ENCODE measurements around the gene AP2B1.

AP2B1 gene

DNA sequence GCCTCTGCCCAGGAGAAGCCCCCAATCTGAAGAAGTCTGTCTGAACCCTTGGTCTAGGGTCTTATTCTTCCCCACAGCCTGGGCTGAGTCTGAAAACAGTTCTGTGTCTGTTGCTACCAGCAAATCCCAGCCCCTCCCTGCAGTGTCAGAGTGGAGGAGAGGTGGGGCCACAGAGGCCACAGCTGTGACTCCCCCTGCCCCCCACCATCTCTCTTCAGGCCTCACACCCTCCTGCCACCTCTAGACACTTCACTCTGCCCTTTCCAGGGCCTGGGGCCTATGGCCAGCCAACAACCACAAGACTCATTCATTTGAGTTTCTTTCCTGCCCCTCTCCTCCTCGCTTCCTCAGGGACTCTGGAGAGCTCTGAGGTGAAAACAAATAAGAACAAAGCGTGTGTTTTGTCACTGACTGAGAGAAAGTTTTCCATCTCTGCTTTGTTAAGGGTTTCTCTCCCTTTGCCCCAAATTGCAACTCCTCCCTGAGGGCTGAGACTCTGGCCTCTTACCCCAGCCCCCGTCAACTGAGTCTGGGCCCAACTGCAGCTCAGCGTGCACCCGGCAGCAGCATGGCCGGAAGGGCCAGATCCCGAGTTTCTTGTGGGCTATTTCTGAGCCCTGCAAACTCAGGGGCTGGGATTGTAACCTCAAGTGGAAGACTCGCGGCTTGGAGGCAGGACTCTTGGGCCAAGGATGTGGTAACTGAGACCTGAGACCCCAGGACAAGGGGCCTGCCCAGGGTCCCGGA is 186.7 kb downstream of the AP2B1 start:
- DNase-seq (ENCODE audit: low read depth) = no peak

DNA sequence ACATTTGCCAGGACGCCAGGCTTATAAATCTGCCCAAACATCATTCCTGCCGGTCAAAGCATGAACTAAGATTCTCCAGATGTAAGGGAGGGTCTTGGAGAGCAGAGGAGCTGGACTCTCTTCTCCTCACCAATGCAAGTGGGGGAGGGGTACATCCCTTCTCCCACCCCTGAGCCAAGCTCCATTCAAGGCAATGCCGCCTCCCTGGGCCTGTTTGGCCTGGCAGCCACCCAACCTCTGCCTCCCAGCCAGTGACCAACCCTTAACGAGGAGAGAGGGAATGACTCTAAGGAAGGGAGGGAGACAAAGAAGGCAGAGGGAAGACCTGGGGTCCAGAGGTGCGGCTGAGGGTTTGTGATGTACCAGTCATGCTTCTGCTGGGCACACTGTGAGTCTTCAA is 187.4 kb downstream of the AP2B1 start:
- peak; percentile 63 for DNase-seq (ENCODE audit: low read depth)

DNA sequence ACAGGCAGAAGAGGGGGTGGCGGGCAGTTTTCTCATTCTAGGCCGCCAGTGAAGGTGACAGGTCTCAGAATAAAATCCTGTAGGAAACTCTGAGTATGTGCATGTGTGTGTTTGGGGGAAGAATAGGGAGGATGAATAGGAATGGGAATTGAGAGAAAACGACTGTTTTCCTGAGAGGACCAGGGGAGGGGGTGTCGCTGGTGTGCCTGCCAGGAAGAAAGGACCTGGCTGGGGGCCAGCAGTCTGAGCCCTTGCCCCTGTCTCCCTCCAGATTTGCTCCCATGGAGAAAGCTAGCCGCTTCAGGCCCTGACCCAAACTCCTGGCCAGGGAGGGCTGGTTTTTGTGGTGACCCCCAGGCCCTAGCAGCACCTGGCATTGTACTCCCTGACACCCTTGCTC is 187.9 kb downstream of the AP2B1 start:
- DNase-seq (ENCODE audit: low read depth) = no peak

DNA sequence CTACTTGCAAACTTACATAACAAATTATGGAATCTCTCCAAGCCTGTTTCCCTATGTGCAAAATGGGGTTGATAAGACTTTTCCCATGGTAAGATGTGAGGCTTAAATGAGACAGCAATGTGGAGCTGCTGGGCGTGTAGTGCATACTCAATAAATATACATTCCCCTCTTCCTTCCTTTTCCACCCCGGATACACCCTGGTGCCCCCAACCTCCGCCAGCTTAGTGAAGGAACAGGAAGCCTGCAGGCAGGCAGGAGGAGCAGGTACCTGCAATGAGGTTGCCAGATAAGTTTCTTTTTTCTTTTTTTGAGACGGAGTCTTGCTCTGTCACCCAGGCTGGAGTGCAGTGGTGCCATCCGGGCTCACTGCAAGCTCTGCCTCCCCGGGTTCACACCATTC is 188.5 kb downstream of the AP2B1 start:
- no peak for DNase-seq (ENCODE audit: low read depth)
